Small intestine (tissue), 7 donors: ENCODE data around the gene PRRT1. TPM values are rescaled to one million over a fixed set of nuclear protein-coding genes. Genes with fewer than 3 reads are reported as not detected.

Experiments
- DNase-seq, 2 donors: peaks; one replicate each; pipeline versions ENCODE4 v3.0.0 to v3.0.0-alpha.2; 2013
- FAIRE-seq: peaks from 2 replicates; lab custom pipeline; 2012; peaks lifted over from hg19 to GRCh38; lab: Jason Lieb, UNC
- H3K27ac ChIP-seq, 3 donors: one replicate each; pipeline ENCODE4 v1.5.1; 2013; ENCODE audit warnings: low read length in 2 of 3, mild to moderate bottlenecking in 2 of 3, control low read depth in 1 of 3, inconsistent platforms in 1 of 3, low read depth in 1 of 3, moderate library complexity in 1 of 3
- H3K27me3 ChIP-seq, 3 donors: one replicate each; pipeline ENCODE4 v1.6.1; 2013; ENCODE audit warnings: low read length in 3 of 3, inconsistent platforms in 1 of 3; ENCODE audit not compliant: control insufficient read depth in 3 of 3, insufficient read depth in 3 of 3
- H3K36me3 ChIP-seq, 3 donors: one replicate each; pipeline ENCODE4 v1.6.1; 2013; ENCODE audit warnings: low read length in 3 of 3, inconsistent platforms in 1 of 3, low read depth in 1 of 3, mild to moderate bottlenecking in 1 of 3, moderate library complexity in 1 of 3; ENCODE audit not compliant: control insufficient read depth in 3 of 3, insufficient read depth in 2 of 3
- H3K4me1 ChIP-seq, 3 donors: one replicate each; pipeline ENCODE4 v1.6.1; 2013; ENCODE audit warnings: low read length in 2 of 3, inconsistent platforms in 1 of 3, low read depth in 1 of 3, mild to moderate bottlenecking in 1 of 3, moderate library complexity in 1 of 3; ENCODE audit not compliant: control insufficient read depth in 3 of 3, insufficient read depth in 2 of 3
- H3K4me3 ChIP-seq, 3 donors: one replicate each; pipeline ENCODE4 v1.5.1; 2013; ENCODE audit warnings: low read length in 3 of 3, control low read depth in 1 of 3, inconsistent platforms in 1 of 3, low read depth in 1 of 3, mild to moderate bottlenecking in 1 of 3, moderate library complexity in 1 of 3
- H3K9me3 ChIP-seq, 2 donors: one replicate each; pipeline ENCODE4 v1.6.1; 2013; ENCODE audit warnings: low read depth in 1 of 2, low read length in 1 of 2; ENCODE audit not compliant: control insufficient read depth in 2 of 2, insufficient read depth in 1 of 2
- WGBS, 3 donors: extraction: QIAGEN DNeasy Blood & Tissue Kit; methylation state at CpG; one replicate each; pipeline ENCODE4 v1.1.7; 2013; 5-methylcytosine and 5-hydroxymethylcytosine counted together
- polyA plus RNA-seq, 4 donors: library from polyadenylated mRNA; stranded (reverse) in 3 of 4; unstranded in 1 of 4; fragments of 200-250 nt in 3 of 4; fragments of 120-200 nt in 1 of 4; gene quantifications; one replicate each; pipeline versions ENCODE4 v1.2.1 to v1.2.3, GENCODE V29; 2013
- donor health status: healthy with polysubstance abuse.
- donor health status: control.
- donor health status: control.
- donor health status: Bipolar disorder and iron deficiency.
- donor health status: healthy.

PRRT1 gene
- polyA plus RNA-seq, 4 donors, result 1.4 to 4.7 (median 4.6) TPM; not detected in 1

DNA sequence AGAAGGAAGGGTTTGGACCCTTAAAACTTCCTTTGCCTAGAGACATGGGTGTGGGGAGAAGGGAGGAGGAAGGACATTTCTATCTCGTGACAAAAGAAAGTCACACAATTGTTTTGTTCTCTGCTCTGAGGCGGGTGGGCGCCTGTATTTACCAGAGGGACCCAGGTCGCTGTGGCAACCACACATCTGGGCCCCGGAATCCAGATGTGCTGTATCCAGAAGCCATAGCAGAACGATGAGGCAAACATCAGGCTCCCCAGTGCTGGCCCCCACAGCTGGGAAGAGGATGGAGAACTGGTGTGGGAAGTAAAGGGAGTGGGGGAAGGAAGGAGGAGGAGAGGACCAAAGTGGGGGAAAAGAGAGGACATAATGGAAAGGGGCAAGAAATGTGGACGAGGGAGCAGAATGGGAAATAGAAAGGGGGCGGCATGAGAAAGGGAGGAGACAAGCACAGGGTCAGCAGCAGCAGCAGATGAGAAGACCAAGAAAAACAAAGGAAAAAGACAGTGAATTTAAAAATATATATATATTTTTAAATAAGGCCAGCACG, 39.2 kb downstream of the PRRT1 start:
- peaks cover 0 to 29% (median 3%) of the 10 kb centered on the region in 3 donors for H3K4me1 ChIP-seq
- FAIRE-seq (no peak), DNase-seq (no peak)
- H3K27me3 ChIP-seq, result peaks cover 0 to 9% (median 0%) of the 10 kb centered on the region in 3 donors
- WGBS, 3 donors, result 53 to 72% (median 70%) methylated on average over 9 of the region's 9 CpGs
- peak overlapping the region in 2 of 3 donors; percentile 62 to 64 for H3K27ac ChIP-seq
- no peak overlapping the region for H3K4me3 ChIP-seq
- peaks cover 0 to 45% (median 8%) of the 10 kb centered on the region in 3 donors for H3K36me3 ChIP-seq
- H3K9me3 ChIP-seq, result no peaks in the 10 kb centered on the region

DNA sequence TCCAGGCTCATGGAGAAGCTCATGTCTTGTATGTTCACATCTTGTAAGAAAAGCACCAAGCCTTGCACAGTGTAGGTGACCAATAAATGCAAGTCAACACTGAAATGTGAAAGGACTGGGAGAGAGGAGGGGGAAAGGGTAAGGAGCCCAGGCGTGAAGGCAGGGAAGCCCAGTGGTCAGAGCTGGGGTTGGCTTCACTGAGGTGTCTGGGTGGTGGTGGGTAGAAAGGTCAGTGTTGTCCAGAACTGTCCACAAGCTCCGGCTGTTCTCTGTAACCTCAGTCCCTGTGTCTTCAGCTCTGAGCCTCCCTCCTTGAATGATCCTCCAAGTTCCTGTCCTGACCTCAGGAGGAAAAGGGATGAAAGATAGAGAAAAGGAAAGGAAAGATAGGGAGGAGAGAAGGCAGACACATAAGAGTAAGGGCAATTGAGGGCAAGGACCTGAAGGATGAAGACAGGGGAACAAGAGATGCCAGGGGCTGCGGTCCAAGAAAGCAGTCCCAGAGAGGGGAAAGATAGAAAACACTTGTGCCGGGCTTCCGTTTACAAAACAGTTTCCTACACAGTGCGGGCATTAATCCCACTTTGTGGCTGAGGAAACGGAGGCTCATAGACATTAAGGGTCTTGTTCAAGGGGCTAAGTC, 40.2 kb downstream of the PRRT1 start:
- Histone ChIP-seq H3K4me3 (no peak overlapping the region), H3K27ac (peak overlapping the region in 2 of 3 donors; percentile 62 to 64), H3K36me3 (peaks cover 0 to 35% (median 2%) of the 10 kb centered on the region in 3 donors), H3K4me1 (peaks cover 0 to 36% (median 5%) of the 10 kb centered on the region in 3 donors), H3K9me3 (no peaks in the 10 kb centered on the region), H3K27me3 (peaks cover 0 to 9% (median 0%) of the 10 kb centered on the region in 3 donors)
- FAIRE-seq (no peak), DNase-seq (no peak)
- 56 to 83% (median 81%) methylated on average over 7 of the region's 7 CpGs for WGBS, 3 donors

DNA sequence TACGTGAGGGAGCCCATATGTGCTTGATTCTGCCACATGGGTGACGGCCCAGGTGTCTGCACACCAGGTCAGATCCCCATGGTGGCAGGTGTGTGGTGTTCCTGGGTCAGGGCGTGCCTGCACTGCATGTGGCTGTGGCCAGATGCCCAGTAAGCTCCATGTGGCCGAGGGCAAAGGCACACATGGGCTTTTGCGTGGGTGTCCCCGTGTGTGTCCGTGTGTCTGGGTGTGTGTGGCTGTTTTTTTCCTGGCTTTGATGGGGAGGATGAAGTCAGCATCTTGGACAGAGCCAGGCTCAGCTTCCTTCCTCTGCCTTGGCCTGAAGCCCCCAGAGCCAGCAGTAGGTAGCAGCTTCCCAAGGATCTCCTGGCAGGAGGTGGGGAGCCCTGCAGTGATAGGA, 41.1 kb downstream of the PRRT1 start:
- Histone ChIP-seq H3K36me3 (peaks cover 0 to 26% (median 2%) of the 10 kb centered on the region in 3 donors), H3K27ac (peak overlapping the region in 1 of 3 donors; percentile 64), H3K9me3 (no peaks in the 10 kb centered on the region), H3K4me3 (no peak overlapping the region), H3K4me1 (peaks cover 0 to 36% (median 5%) of the 10 kb centered on the region in 3 donors), H3K27me3 (peaks cover 0 to 9% (median 0%) of the 10 kb centered on the region in 3 donors)
- WGBS, 3 donors, result 8 to 38% (median 32%) methylated on average over 7 of the region's 7 CpGs
- DNase-seq, result no peak
- no peak for FAIRE-seq

DNA sequence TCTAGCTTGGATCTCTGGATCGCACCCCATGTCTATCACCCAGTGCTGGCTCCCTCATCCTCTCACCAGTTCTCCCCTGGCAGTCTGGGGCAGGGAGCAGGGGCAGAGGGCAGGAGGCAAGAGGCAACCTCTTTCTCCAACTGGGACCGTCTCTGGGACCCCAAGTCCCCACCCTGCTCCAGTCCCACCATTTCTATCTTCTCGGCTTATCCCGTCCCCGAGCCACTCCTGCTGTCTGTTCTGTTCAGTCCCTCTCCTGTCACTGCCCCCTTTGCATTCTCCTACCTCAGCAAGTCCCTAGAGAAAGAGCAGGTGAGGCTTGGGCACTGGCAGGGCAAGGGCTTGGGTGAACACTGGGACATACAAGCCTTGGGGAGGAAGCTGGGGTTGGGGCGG, 42.0 kb downstream of the PRRT1 start:
- Histone ChIP-seq H3K27ac (peak overlapping the region in 1 of 3 donors; percentile 64), H3K27me3 (peaks cover 0 to 9% (median 0%) of the 10 kb centered on the region in 3 donors), H3K4me1 (peaks cover 0 to 36% (median 5%) of the 10 kb centered on the region in 3 donors), H3K9me3 (no peaks in the 10 kb centered on the region), H3K4me3 (no peak overlapping the region), H3K36me3 (peaks cover 0 to 19% (median 0%) of the 10 kb centered on the region in 3 donors)
- DNase-seq (no peak), FAIRE-seq (no peak)
- 33 to 45% (median 41%) methylated on average over 6 of the region's 6 CpGs for WGBS, 3 donors

DNA sequence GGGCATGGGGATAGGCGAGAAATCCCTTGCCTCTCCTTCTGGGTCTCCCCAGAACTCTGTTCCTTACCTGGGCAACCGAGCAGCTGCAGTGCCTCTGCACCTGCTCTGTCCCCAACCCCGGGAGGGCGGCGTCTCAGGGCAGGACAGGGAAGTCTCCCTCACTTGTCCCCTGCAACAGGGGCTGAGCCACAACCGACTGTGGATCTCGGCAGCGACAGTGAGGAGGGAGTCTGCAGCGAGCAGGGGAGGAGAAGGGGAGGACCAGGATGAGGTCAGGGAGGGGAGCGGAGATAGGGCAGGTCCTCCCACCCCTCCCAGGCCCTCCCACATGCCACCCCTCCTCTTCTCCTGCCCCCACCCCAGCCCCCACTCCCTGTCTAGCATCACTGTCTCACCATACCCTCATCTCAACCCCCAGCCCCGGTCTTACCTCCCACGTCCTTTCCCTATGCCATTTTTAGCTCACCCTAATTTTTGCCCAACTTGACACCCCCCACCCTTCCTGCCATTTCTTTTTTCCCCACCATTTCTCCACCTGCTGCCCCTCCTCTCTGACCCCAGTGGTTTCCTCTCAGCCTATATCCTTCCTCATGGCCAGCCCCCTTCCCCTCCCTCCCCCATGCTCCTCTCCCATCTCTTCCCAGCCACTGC, 42.5 kb downstream of the PRRT1 start, which contains the start of gene TNXB:
TSS of gene TNXB (minus strand) at position 225 of the 651 bp plus-strand sequence. CDS start 11,140 bp downstream, outside the sequence.
- Histone ChIP-seq H3K27me3 (peaks cover 0 to 9% (median 0%) of the 10 kb centered on the region in 3 donors), H3K27ac (peak within 1 kb of the TSS in 2 of 3 donors; percentile 48 to 75), H3K4me1 (peaks cover 0 to 36% (median 5%) of the 10 kb centered on the region in 3 donors), H3K9me3 (no peaks in the 10 kb centered on the region), H3K4me3 (peak within 1 kb of the TSS in 1 of 3 donors; percentile 27), H3K36me3 (peaks cover 0 to 16% (median 0%) of the 10 kb centered on the region in 3 donors)
- peak in 1 of 2 donors; percentile 43 for DNase-seq
- WGBS, 3 donors, result 3 to 9% (median 7%) methylated on average over 7 to 12 of the region's 12 CpGs
- FAIRE-seq, result no peak

DNA sequence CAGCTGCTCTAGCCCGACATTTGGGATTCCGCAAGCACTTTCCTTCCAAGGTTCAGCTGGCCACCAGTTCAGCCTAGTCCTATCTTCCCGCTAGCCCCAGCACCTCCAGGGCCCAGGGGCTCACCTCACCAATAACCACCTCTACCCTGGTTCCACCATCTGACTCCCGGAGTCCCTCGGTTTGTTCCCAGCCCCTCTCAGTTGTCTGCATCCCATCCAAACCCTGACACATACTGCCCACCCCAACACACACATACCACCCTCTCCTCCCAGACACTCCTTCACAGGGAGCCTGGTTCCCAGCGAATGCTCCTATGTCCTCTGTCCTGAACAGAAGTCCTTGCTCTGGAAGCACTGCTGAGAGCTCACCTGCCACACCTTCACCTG, 43.0 kb downstream of the PRRT1 start:
- 18 to 32% (median 26%) methylated on average over 6 of the region's 6 CpGs for WGBS, 3 donors
- peak overlapping the region in 2 of 3 donors; percentile 48 to 74 for H3K27ac ChIP-seq
- H3K9me3 ChIP-seq, result no peaks in the 10 kb centered on the region
- FAIRE-seq, result no peak
- peaks cover 0 to 9% (median 0%) of the 10 kb centered on the region in 3 donors for H3K27me3 ChIP-seq
- peak overlapping the region in 1 of 3 donors; percentile 27 for H3K4me3 ChIP-seq
- no peak for DNase-seq
- H3K4me1 ChIP-seq, result peaks cover 0 to 33% (median 5%) of the 10 kb centered on the region in 3 donors
- peaks cover 0 to 14% (median 0%) of the 10 kb centered on the region in 3 donors for H3K36me3 ChIP-seq

DNA sequence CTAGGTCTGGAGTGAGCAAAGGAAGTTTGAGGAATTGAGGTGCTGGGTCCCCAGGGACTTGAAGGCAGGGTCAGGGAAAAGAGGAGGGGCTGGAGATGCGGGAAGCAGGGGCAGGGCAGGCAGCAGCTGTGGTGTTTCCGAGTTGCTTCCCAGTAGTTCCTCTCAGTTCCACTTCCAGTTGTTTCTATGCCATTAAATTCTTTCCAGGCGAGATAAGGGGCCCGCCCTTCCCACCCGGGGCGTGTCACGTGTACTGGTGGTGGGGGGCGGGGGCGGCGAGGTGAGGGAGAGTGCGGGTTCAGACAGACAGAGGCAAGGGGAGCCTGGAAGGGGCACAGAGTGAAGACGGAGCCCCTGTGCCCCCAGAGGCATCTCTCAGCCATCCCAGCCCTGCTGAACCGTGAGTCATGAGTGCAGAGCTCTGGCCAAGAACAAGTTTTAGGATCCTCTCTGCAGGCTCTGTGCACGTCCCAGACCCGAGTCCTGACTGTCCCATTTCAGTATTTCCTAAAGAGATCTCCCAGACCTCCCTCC, 43.6 kb downstream of the PRRT1 start:
- H3K4me3 ChIP-seq, result peak overlapping the region in 1 of 3 donors; percentile 27
- WGBS, 3 donors, result 1 to 4% (median 3%) methylated on average over 12 to 15 of the region's 15 CpGs
- DNase-seq (peak; percentile 37 to 70), FAIRE-seq (no peak)
- no peaks in the 10 kb centered on the region for H3K9me3 ChIP-seq
- peaks cover 0 to 29% (median 5%) of the 10 kb centered on the region in 3 donors for H3K4me1 ChIP-seq
- H3K27ac ChIP-seq, result peak overlapping the region in 2 of 3 donors; percentile 48 to 75
- H3K36me3 ChIP-seq, result peaks cover 0 to 10% (median 0%) of the 10 kb centered on the region in 3 donors
- H3K27me3 ChIP-seq, result peaks cover 0 to 9% (median 0%) of the 10 kb centered on the region in 3 donors

DNA sequence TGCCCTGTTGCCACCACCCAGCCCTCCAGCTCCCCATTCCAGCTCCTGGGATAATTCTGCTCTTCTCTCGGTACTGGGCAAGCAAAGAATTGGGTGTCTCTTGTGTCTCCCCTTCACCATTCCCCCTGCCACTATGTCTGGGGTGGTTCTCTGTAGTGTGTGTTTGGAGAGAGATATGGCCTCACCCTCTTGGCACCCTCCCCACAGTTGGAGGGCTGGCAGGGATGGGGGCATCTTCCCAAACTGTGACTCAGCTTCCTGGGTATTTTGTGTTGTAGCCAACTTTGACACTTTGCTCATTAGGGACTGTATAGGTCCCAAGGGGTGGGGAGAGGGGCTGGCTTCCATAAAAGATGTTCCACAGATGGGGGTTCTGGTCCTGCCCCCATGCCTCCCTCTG, 44.3 kb downstream of the PRRT1 start:
- peak overlapping the region in 2 of 3 donors; percentile 39 to 75 for H3K27ac ChIP-seq
- FAIRE-seq, result no peak

More for the DNA sequence above, 44.3 kb downstream of the PRRT1 start:
- no peak overlapping the region for H3K4me3 ChIP-seq
- no peaks in the 10 kb centered on the region for H3K9me3 ChIP-seq
- DNase-seq, result no peak
- 64 to 73% (median 69%) methylated on average over 1 of the region's 1 CpG for WGBS, 3 donors
- H3K36me3 ChIP-seq, result peaks cover 0 to 6% (median 0%) of the 10 kb centered on the region in 3 donors
- H3K4me1 ChIP-seq, result peaks cover 0 to 29% (median 5%) of the 10 kb centered on the region in 3 donors
- peaks cover 0 to 9% (median 0%) of the 10 kb centered on the region in 3 donors for H3K27me3 ChIP-seq
